GM10266 (cell line): ENCODE results near the gene MYO5B.

Experiments
- DNase-seq: peaks from one replicate; pipeline ENCODE4 v3.0.0; 2012; ENCODE audit errors: extremely low spot score
- TF ChIP-seq, protein P1 (sequence below): IDR thresholded peaks from 2 replicates; pipeline ENCODE4 v1.5.1; 2012; ENCODE audit warnings: mild to moderate bottlenecking, low read depth; ENCODE audit not compliant: control insufficient read depth, insufficient read depth; ENCODE audit errors: missing control alignments

The MYO5B gene

DNA sequence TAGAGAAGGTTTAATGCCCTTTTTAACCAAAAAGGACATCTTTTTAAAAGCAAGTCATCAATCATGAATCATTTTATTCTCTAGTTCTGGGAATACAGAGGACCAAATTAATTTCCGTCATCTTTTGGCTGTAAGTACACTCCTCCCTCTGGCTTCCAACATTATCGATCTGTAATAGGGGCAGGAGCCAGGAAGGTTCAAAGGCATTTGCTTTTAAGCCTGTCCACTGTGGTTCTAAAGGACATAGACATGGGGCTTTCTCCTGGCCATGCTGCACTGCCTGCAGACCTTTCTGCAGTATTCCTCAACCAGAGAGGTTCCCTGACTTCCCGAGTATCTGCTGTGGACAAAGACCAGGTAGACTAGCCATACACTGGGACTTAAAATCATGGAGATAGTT lies 170.5 kb downstream of the MYO5B start:
- TF ChIP-seq, protein P1, sequence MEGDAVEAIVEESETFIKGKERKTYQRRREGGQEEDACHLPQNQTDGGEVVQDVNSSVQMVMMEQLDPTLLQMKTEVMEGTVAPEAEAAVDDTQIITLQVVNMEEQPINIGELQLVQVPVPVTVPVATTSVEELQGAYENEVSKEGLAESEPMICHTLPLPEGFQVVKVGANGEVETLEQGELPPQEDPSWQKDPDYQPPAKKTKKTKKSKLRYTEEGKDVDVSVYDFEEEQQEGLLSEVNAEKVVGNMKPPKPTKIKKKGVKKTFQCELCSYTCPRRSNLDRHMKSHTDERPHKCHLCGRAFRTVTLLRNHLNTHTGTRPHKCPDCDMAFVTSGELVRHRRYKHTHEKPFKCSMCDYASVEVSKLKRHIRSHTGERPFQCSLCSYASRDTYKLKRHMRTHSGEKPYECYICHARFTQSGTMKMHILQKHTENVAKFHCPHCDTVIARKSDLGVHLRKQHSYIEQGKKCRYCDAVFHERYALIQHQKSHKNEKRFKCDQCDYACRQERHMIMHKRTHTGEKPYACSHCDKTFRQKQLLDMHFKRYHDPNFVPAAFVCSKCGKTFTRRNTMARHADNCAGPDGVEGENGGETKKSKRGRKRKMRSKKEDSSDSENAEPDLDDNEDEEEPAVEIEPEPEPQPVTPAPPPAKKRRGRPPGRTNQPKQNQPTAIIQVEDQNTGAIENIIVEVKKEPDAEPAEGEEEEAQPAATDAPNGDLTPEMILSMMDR = no peak
- no peak for DNase-seq

DNA sequence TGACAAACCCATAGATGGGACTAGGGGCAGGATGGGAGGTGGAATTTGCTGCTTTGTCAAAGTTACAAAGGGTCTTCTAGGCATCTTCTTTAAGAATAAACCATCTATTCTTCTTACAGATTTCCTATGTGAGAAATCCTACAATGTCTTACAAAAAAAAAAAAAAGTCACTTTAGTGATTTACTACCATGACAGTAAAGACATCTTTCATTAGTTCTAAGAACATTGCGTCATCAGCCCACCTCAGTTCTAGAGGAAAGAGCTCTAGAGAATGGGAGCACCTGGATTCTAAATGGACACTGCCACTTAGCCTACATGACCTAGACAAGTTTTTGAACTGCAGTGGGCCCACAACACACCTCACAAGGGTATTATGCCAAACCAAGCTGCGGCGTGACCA lies 172.0 kb downstream of the MYO5B start:
- no peak for DNase-seq
- TF ChIP-seq, protein P1 = no peak

DNA sequence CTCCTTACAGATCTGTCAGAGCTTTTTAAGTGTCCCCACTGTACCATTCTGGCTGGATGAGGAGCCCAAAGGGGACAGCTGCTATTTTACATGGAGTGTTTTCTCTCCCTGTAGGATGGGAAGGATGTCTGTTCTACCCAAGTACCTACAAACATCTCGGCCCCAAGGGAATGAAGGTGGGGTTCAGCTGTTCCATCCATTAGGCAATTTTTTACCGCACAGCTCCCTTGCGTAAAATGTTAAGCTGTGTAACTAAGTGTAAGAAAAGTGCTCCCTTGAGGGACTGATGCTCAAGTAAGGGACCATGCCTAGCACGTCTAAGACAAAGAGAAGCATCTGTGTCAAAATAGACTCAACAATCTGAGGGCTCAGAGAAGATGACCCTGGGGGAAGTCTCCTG lies 180.3 kb downstream of the MYO5B start:
- TF ChIP-seq, protein P1 = no peak
- no peak for DNase-seq

DNA sequence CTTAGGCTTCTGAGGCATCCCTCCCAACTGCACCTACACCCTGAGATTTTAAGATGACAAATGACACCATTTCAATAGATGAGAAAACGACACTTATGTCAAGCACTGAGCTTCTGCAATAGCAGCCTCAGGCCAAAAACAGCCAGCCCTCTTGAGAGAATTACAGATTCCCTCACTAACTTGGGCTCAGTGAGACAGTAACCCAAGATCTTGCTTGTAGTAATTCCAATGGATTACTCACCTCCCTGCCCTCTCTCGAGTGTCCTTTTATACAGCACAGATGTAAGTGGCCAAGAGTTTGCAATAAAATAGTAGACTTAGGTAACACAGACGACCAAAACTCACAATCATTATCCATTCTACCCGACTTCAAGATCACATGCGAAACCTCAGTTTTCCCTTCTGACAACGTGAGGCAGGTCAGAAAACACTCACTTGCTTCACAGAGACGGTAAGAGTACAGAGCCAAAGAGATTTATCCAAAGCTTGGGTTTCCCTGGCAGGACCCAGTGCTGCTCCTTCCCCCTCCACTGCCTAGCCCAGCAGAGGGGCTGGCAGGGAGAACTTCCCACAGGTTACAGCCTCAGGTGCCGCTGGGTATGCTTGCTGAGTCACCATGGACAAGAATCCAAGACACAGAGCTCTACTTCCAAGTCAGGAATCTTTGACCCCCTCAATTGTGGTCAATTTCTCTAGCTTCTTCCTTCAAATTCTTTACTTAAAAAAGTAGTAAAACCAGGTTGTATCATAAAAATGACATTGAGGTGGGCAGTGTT lies 181.4 kb downstream of the MYO5B start:
- no peak for DNase-seq
- TF ChIP-seq, protein P1 = no peak

DNA sequence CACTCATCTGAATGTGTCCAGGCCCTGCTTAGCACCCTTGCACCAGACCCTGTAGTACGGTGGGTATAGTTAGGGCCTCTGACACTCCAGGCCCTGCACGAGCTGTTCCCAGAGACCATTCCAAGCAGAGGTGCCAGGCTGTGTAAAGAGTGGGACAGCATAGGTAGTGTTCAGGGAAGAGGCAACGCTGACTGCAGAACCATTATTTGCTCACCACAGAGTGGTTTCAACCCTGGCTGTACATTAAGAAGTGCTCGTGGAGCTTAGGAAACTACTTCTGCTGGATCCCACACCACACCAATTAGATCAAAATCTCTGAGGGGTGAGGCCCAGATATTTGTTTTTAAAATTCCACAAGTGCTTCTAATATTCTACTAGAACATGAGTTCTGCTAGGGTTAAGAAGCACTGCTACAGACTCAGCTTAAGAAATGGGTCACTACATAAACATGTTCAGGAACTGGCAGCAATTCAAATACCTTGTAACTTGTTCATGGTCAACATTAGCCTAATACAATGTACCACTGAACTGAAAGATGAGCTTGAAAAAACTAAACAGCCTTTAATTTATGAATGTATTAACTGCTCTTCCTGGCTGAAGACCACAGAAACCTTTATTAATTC lies 183.0 kb downstream of the MYO5B start:
- TF ChIP-seq, protein P1 = no peak
- DNase-seq = no peak

DNA sequence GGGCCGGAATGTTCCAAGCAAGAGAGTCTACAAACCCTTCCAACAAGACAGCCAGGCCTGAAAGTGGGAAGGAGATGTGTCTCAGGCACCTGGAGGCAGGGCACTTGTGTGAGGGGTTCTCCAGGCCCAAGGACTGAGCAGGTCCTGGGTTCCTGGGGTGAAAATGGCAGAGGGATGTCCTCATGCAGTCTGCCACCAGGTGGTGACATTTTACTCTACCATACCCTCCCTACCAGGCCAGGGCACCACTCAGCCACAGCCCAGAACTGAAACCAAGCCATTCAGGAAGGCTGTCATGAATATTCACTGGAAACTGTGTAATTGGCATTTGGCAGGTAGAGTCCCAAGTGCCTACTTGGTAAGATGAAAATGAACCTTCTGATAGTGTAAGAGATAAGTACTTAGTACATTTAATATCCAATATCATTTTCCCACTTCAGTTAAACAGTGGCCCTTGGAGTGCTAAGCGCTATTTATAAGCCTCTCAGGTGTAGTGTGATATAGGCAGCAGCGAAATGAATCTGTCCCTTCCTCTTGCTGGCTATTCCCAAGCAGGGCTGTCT lies 185.1 kb downstream of the MYO5B start:
- TF ChIP-seq, protein P1 = peak; percentile 63
- peak; percentile 39 for DNase-seq

DNA sequence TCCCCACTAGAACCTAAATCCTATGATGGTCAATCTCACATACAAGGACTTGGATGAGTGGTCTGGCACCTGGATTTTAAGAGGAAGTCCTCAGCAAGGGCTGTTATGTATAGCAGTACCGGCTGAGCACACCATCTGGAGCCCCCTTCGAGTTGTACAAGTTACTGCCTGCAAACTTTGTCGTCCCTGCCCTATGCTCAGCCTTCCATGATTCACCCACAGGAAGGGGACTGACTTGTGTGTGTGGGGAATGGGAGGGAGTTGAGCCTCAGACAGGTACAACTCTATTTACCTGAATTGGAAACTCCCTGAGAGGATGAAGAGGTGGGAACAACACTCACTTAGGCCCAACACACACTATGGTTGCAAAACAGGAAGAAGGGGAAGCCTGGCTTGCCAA lies 186.6 kb downstream of the MYO5B start:
- DNase-seq = no peak
- TF ChIP-seq, protein P1 = no peak
